ENCODE data around the gene OTOP3.
"Not testable (repeated sequence)": the region's sequence is repeated elsewhere in the genome, so short reads cannot be mapped to it uniquely, and the experiment has no call there.

Gene OTOP3

DNA sequence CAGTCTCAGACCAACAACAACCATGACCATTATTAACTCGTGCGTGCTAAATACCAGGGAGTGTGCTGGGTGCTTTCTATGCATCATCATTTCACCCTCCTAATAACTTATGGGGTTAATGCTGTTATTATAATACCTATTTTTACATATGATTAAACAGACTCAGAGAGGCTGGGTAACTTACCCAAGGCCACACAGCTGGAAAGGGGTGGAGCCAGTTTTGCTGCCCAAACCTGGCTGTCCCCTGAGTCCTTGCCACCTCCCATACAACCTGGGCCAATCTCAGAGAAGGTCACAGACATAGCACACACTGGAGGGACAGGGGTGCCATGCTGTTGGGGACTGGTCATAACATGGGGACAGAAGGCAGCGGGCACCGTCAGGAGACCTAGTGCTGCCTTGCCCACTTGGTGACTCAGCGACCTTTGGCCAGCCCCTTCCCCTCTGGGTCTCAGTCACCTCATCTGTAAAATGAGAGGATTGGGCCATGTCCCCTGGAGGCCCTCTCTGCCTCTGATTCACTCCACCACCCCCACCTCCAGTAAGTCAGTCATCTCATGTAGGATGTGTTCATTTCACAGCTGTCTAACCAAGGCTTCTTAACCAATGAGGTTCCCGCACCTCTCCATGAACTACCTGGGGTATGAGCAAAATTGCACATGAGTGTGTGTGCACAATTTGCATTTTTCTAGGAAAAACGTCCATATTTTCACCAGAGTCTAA, 30.9 kb upstream of the OTOP3 start (continued):
- no peak for TF ChIP-seq ZNF70 (CRISPR knock-in tag; IDR thresholded peaks at IDR 0.05)
- TF ChIP-seq, protein P1, sequence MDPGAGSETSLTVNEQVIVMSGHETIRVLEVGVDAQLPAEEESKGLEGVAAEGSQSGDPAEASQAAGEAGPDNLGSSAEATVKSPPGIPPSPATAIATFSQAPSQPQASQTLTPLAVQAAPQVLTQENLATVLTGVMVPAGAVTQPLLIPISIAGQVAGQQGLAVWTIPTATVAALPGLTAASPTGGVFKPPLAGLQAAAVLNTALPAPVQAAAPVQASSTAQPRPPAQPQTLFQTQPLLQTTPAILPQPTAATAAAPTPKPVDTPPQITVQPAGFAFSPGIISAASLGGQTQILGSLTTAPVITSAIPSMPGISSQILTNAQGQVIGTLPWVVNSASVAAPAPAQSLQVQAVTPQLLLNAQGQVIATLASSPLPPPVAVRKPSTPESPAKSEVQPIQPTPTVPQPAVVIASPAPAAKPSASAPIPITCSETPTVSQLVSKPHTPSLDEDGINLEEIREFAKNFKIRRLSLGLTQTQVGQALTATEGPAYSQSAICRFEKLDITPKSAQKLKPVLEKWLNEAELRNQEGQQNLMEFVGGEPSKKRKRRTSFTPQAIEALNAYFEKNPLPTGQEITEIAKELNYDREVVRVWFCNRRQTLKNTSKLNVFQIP (CRISPR knock-in tag; IDR thresholded peaks at IDR 0.05; ENCODE audit: borderline replicate concordance, low read depth): no peak
- TF ChIP-seq RARB (CRISPR knock-in tag; IDR thresholded peaks at IDR 0.05): no peak
- TF ChIP-seq PPARA (CRISPR knock-in tag; IDR thresholded peaks at IDR 0.05; ENCODE audit: borderline replicate concordance): no peak
- TF ChIP-seq BACH2 (CRISPR knock-in tag; IDR thresholded peaks at IDR 0.05; ENCODE audit: borderline replicate concordance): no peak
- TF ChIP-seq SNAI2 (CRISPR knock-in tag; IDR thresholded peaks at IDR 0.05): no peak
- TF ChIP-seq ZC3H10 (CRISPR knock-in tag; IDR thresholded peaks at IDR 0.05): no peak
- no peak for TF ChIP-seq TOX (CRISPR knock-in tag; IDR thresholded peaks at IDR 0.05; ENCODE audit: borderline replicate concordance)

DNA sequence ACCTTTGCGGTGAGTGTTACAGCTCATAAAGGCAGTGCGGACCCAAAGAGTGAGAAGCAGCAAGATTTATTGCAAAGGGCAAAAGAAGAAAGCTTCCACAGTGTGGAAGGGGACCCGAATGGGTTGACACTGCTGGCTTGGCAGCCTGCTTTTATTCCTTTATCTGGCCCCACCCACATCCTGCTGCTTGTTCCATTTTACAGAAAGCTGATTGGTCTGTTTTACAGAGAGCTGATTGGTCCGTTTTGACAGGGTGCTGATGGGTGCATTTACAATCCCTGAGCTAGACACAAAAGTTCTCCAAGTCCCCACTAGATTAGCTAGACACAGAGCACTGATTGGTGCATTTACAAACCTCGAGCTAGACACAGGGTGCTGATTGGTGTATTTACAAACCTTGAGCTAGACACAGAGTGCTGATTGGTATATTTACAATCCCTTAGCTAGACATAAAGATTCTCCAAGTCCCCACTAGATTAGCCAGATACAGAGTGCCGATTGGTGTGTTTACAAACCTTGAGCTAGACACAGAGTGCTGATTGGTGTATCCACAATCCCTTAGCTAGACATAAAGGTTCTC, 29.4 kb upstream of the OTOP3 start:
- ATAC-seq: not testable (repeated sequence)

DNA sequence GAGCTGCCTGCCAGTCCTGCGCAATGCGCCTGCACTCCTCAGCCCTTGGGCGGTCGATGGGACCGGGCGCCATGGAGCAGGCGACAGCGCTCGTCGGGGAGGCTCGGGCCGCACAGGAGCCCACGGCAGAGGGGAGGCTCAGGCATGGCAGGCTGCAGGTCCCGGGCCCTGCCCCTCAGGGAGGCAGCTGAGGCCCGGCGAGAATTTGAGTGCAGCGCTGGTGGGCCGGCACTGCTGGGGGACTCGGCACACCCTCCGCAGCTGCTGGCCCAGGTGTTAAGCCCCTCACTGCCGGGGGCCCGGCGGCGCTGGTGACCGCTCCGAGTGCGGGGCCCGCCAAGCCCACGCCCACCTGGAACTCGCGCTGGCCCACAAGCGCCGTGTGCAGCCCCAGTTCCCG, 28.7 kb upstream of the OTOP3 start:
- no peak for TF ChIP-seq ISL1 (CRISPR knock-in tag; IDR thresholded peaks at IDR 0.05)
- TF ChIP-seq ZC3H10 (CRISPR knock-in tag; IDR thresholded peaks at IDR 0.05): no peak
- TF ChIP-seq CSDC2 (CRISPR knock-in tag; IDR thresholded peaks at IDR 0.05): no peak
- TF ChIP-seq, protein P2, sequence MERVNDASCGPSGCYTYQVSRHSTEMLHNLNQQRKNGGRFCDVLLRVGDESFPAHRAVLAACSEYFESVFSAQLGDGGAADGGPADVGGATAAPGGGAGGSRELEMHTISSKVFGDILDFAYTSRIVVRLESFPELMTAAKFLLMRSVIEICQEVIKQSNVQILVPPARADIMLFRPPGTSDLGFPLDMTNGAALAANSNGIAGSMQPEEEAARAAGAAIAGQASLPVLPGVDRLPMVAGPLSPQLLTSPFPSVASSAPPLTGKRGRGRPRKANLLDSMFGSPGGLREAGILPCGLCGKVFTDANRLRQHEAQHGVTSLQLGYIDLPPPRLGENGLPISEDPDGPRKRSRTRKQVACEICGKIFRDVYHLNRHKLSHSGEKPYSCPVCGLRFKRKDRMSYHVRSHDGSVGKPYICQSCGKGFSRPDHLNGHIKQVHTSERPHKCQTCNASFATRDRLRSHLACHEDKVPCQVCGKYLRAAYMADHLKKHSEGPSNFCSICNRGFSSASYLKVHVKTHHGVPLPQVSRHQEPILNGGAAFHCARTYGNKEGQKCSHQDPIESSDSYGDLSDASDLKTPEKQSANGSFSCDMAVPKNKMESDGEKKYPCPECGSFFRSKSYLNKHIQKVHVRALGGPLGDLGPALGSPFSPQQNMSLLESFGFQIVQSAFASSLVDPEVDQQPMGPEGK (CRISPR knock-in tag; IDR thresholded peaks at IDR 0.05; ENCODE audit: borderline replicate concordance): no peak
- no peak for TF ChIP-seq ZFP30 (CRISPR knock-in tag; IDR thresholded peaks at IDR 0.05)
- TF ChIP-seq, protein P1 (CRISPR knock-in tag; IDR thresholded peaks at IDR 0.05; ENCODE audit: borderline replicate concordance, low read depth): no peak
- no peak for TF ChIP-seq RARB (CRISPR knock-in tag; IDR thresholded peaks at IDR 0.05)
- TF ChIP-seq, protein P3, sequence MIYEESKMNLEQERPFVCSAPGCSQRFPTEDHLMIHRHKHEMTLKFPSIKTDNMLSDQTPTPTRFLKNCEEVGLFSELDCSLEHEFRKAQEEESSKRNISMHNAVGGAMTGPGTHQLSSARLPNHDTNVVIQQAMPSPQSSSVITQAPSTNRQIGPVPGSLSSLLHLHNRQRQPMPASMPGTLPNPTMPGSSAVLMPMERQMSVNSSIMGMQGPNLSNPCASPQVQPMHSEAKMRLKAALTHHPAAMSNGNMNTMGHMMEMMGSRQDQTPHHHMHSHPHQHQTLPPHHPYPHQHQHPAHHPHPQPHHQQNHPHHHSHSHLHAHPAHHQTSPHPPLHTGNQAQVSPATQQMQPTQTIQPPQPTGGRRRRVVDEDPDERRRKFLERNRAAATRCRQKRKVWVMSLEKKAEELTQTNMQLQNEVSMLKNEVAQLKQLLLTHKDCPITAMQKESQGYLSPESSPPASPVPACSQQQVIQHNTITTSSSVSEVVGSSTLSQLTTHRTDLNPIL (CRISPR knock-in tag; IDR thresholded peaks at IDR 0.05; ENCODE audit: low read depth): no peak
- no peak for TF ChIP-seq ARNTL (CRISPR knock-in tag; IDR thresholded peaks at IDR 0.05; ENCODE audit: borderline replicate concordance, low read depth)
- no peak for TF ChIP-seq ZNF8 (CRISPR knock-in tag; IDR thresholded peaks at IDR 0.05)
- no peak for TF ChIP-seq SNAI2 (CRISPR knock-in tag; IDR thresholded peaks at IDR 0.05)
- no peak for TF ChIP-seq TCF4 (CRISPR knock-in tag; IDR thresholded peaks at IDR 0.05; ENCODE audit: borderline replicate concordance)
- TF ChIP-seq, protein P4, sequence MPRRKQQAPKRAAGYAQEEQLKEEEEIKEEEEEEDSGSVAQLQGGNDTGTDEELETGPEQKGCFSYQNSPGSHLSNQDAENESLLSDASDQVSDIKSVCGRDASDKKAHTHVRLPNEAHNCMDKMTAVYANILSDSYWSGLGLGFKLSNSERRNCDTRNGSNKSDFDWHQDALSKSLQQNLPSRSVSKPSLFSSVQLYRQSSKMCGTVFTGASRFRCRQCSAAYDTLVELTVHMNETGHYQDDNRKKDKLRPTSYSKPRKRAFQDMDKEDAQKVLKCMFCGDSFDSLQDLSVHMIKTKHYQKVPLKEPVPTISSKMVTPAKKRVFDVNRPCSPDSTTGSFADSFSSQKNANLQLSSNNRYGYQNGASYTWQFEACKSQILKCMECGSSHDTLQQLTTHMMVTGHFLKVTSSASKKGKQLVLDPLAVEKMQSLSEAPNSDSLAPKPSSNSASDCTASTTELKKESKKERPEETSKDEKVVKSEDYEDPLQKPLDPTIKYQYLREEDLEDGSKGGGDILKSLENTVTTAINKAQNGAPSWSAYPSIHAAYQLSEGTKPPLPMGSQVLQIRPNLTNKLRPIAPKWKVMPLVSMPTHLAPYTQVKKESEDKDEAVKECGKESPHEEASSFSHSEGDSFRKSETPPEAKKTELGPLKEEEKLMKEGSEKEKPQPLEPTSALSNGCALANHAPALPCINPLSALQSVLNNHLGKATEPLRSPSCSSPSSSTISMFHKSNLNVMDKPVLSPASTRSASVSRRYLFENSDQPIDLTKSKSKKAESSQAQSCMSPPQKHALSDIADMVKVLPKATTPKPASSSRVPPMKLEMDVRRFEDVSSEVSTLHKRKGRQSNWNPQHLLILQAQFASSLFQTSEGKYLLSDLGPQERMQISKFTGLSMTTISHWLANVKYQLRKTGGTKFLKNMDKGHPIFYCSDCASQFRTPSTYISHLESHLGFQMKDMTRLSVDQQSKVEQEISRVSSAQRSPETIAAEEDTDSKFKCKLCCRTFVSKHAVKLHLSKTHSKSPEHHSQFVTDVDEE (CRISPR knock-in tag; IDR thresholded peaks at IDR 0.05): no peak
- no peak for TF ChIP-seq GLIS3 (CRISPR knock-in tag; IDR thresholded peaks at IDR 0.05)
- TF ChIP-seq ZFP3 (CRISPR knock-in tag; IDR thresholded peaks at IDR 0.05): no peak
- TF ChIP-seq ESRRG (CRISPR knock-in tag; IDR thresholded peaks at IDR 0.05): no peak
- TF ChIP-seq ZNF565 (CRISPR knock-in tag; conservative IDR thresholded peaks at IDR 0.05; ENCODE audit: low read depth): no peak
- no peak for ATAC-seq

DNA sequence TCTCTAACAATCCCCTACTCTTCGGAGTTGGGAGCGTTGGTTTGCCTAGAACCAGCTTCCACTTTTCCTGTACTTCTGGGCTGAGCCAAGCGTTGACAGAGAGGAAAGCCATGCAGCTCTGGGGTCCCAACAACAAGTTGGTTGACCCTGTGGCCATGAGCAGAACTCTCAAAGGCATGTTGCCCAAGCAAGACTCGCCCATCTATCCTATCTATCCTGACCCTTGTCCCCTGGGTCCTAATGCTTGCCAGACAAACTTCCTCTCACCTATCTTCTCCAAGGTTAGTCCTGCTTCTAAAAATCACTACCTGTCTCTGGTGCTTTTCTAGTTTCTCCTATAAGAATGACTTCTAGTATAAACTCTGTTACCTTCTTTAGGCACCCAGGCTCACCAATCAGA, 26.6 kb upstream of the OTOP3 start:
- ATAC-seq: not testable (repeated sequence)

DNA sequence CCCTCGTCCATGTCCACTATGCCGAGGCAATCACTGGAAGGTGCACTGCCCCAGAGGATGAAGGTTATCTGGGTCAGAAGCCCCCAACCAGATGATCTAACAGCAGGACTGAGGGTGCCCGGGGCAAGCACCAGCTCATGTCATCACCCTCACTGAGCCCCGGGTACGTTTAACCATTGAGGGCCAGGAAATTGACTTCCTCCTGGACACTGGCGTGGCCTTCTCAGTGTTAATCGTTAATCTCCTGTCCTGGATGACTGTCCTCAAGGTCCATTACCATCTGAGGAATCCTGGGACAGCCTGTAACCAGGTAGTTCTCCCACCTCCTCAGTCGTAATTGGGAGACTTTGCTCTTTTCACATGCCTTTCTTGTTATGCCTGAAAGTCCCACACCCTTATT, 24.3 kb upstream of the OTOP3 start:
- not testable (repeated sequence) for ATAC-seq
